Measurements from ENCODE around the gene APBA1.

APBA1 gene

GRCh38 chr9:69456201-69456600 is 216.0 kb downstream of the APBA1 start:
- no peak for DNase-seq (ENCODE audit: extremely low read depth, insufficient read length)
- no peak for TF ChIP-seq CTCF (IDR thresholded peaks at IDR 0.05; ENCODE audit: insufficient read depth, low read length, poor library complexity, severe bottlenecking)
- Histone ChIP-seq H3K4me3 (replicated peaks; ENCODE audit: low read depth, low read length) (no peak overlapping the region), H3K27me3 (replicated peaks; ENCODE audit: control insufficient read depth, insufficient read depth, low read length) (no peaks in the 10 kb centered on the region; the same call in 1 of the 2 replicates), H3K36me3 (ENCODE audit: control insufficient read depth, insufficient read depth, low read length) (no peaks in the 10 kb centered on the region)

GRCh38 chr9:69455311-69455710 is 216.9 kb downstream of the APBA1 start:
- H3K36me3 ChIP-seq (ENCODE audit: control insufficient read depth, insufficient read depth, low read length), result no peaks in the 10 kb centered on the region
- no peaks in the 10 kb centered on the region; the same call in 1 of the 2 replicates for H3K27me3 ChIP-seq (replicated peaks; ENCODE audit: control insufficient read depth, insufficient read depth, low read length)
- no peak for TF ChIP-seq CTCF (IDR thresholded peaks at IDR 0.05; ENCODE audit: insufficient read depth, low read length, poor library complexity, severe bottlenecking)
- H3K4me3 ChIP-seq (replicated peaks; ENCODE audit: low read depth, low read length), result no peak overlapping the region
- DNase-seq (ENCODE audit: extremely low read depth, insufficient read length), result no peak

GRCh38 chr9:69454321-69454720 is 217.8 kb downstream of the APBA1 start:
- Histone ChIP-seq H3K4me3 (replicated peaks; ENCODE audit: low read depth, low read length) (no peak overlapping the region), H3K36me3 (ENCODE audit: control insufficient read depth, insufficient read depth, low read length) (no peaks in the 10 kb centered on the region), H3K27me3 (replicated peaks; ENCODE audit: control insufficient read depth, insufficient read depth, low read length) (no peaks in the 10 kb centered on the region)
- no peak for TF ChIP-seq CTCF (IDR thresholded peaks at IDR 0.05; ENCODE audit: insufficient read depth, low read length, poor library complexity, severe bottlenecking)
- DNase-seq (ENCODE audit: extremely low read depth, insufficient read length), result no peak

GRCh38 chr9:69453746-69454145 is 218.4 kb downstream of the APBA1 start:
- no peak for TF ChIP-seq CTCF (IDR thresholded peaks at IDR 0.05; ENCODE audit: insufficient read depth, low read length, poor library complexity, severe bottlenecking)
- Histone ChIP-seq H3K4me3 (replicated peaks; ENCODE audit: low read depth, low read length) (no peak overlapping the region), H3K36me3 (ENCODE audit: control insufficient read depth, insufficient read depth, low read length) (no peaks in the 10 kb centered on the region), H3K27me3 (replicated peaks; ENCODE audit: control insufficient read depth, insufficient read depth, low read length) (no peaks in the 10 kb centered on the region)
- no peak for DNase-seq (ENCODE audit: extremely low read depth, insufficient read length)

- no peak for DNase-seq (ENCODE audit: extremely low read depth, insufficient read length)
- H3K36me3 ChIP-seq (ENCODE audit: control insufficient read depth, insufficient read depth, low read length), result no peaks in the 10 kb centered on the region
- TF ChIP-seq CTCF (IDR thresholded peaks at IDR 0.05; ENCODE audit: insufficient read depth, low read length, poor library complexity, severe bottlenecking), result no peak
- H3K27me3 ChIP-seq (replicated peaks; ENCODE audit: control insufficient read depth, insufficient read depth, low read length), result no peaks in the 10 kb centered on the region
- H3K4me3 ChIP-seq (replicated peaks; ENCODE audit: low read depth, low read length), result no peak overlapping the region
These were observed 219.9 kb downstream of the APBA1 start for GRCh38 chr9:69452110-69452782.

- Histone ChIP-seq H3K27me3 (replicated peaks; ENCODE audit: control insufficient read depth, insufficient read depth, low read length) (no peaks in the 10 kb centered on the region; the same call in 1 of the 2 replicates), H3K36me3 (ENCODE audit: control insufficient read depth, insufficient read depth, low read length) (no peaks in the 10 kb centered on the region), H3K4me3 (replicated peaks; ENCODE audit: low read depth, low read length) (no peak overlapping the region)
- DNase-seq (ENCODE audit: extremely low read depth, insufficient read length), result no peak
- no peak for TF ChIP-seq CTCF (IDR thresholded peaks at IDR 0.05; ENCODE audit: insufficient read depth, low read length, poor library complexity, severe bottlenecking)
These were observed 225.7 kb downstream of the APBA1 start for GRCh38 chr9:69446496-69446895.

Data from GM06990 (cell line).